ENCODE results near the gene BOC. TPM values are rescaled to one million over a fixed set of nuclear protein-coding genes. Genes with fewer than 3 reads are reported as not detected.

The BOC gene
- total and polyA plus RNA-seq, 2 experiments from 2014 or later: 17.9 to 28.2 TPM

DNA sequence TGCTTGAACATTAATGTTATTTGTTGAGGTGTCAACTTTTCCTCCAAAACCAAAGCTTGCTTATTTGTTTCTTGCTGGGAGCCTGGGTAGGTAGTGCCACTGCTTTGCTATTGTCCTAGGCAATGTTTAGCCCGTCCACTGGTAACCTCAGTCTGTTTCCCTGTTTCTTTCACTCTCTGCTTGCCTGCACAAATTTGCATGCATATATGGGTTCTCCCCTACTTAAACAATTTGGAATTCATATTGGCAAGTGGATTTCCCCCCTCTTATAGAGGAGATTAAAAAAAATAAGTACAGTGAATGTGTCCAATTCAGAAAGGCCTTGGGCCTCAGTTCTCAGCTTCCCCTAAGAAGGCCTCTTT is 45.0 kb upstream of the BOC start:
- Histone ChIP-seq H3K4me3 (no peak overlapping the region), H3K36me3 (replicated peaks; ENCODE audit: insufficient read depth, low read depth) (no peaks in the 10 kb centered on the region), H3K9me3 (ENCODE audit: low read depth) (no peaks in the 10 kb centered on the region), H3K4me2 (peak overlapping the region; percentile 18), H3K79me2 (no peaks in the 10 kb centered on the region), H3K27me3 (no peaks in the 10 kb centered on the region), H3K9me2 (replicated peaks; ENCODE audit: insufficient read depth) (no peaks in the 10 kb centered on the region), H3K27ac (peak overlapping the region; percentile 89), H2AFZ (no peak overlapping the region), H4K20me1 (ENCODE audit: insufficient read depth, poor library complexity, severe bottlenecking) (no peaks in the 10 kb centered on the region), H3K4me1 (ENCODE audit: insufficient read depth) (peaks cover 47% of the 10 kb centered on the region)
- no peak for DNase-seq (ENCODE audit: low spot score)
- 85% methylated on average over 1 of the region's 1 CpG for WGBS (ENCODE audit: low lambda C conversion rate, missing lambda C conversion rate)
- TF ChIP-seq EZH2 (IDR thresholded peaks at IDR 0.05; ENCODE audit: borderline replicate concordance) (no peak), EZH2phosphoT487 (IDR thresholded peaks at IDR 0.05; ENCODE audit: low read depth, severe bottlenecking, unreplicated experiment) (no peak)
- TF ChIP-seq, protein P1, sequence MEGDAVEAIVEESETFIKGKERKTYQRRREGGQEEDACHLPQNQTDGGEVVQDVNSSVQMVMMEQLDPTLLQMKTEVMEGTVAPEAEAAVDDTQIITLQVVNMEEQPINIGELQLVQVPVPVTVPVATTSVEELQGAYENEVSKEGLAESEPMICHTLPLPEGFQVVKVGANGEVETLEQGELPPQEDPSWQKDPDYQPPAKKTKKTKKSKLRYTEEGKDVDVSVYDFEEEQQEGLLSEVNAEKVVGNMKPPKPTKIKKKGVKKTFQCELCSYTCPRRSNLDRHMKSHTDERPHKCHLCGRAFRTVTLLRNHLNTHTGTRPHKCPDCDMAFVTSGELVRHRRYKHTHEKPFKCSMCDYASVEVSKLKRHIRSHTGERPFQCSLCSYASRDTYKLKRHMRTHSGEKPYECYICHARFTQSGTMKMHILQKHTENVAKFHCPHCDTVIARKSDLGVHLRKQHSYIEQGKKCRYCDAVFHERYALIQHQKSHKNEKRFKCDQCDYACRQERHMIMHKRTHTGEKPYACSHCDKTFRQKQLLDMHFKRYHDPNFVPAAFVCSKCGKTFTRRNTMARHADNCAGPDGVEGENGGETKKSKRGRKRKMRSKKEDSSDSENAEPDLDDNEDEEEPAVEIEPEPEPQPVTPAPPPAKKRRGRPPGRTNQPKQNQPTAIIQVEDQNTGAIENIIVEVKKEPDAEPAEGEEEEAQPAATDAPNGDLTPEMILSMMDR (IDR thresholded peaks at IDR 0.05; ENCODE audit: poor library complexity): no peak

DNA sequence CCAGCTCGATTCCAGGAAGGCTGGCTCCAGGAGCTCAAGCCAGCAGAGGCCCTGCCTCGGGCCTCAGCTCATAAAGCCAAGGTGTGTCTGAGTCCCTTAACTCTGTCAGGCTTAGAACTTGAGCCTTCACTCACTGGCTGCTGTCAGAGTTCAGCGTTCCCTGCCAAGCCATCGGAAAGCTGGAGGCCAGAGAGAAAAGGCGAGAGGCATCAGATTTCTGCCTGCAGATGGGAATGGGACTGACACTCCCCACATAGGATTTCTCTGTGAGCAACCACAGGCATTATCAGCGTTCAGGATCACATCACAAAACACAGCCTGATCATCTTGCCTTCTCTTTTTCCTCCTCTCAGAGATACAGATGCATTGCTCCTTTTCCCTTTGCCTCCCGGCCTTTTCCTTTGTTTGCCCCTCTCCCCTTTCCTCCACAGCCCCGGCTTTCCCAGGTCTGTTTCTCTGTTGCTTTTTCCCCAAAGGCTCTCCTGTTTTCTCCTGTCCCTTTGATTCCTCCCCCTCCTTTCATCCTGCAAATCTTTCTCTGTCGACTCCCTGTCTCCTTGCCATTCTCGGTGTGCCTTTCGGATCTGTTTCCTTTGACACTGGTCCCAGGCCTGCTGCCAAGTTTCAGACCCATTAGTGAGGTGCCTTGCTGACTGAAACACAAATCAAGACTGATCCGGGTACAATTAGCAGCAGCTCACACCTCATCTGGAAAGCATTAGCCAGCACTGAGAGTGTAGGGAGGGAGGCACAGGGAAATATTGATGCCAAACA is 44.5 kb upstream of the BOC start:
- Histone ChIP-seq H3K79me2 (no peaks in the 10 kb centered on the region), H3K4me1 (ENCODE audit: insufficient read depth) (peaks cover 47% of the 10 kb centered on the region), H3K4me3 (no peak overlapping the region), H2AFZ (no peak overlapping the region), H3K36me3 (replicated peaks; ENCODE audit: insufficient read depth, low read depth) (no peaks in the 10 kb centered on the region), H3K4me2 (peak overlapping the region; percentile 49), H3K9me3 (ENCODE audit: low read depth) (no peaks in the 10 kb centered on the region), H3K27me3 (no peaks in the 10 kb centered on the region), H3K9me2 (replicated peaks; ENCODE audit: insufficient read depth) (no peaks in the 10 kb centered on the region), H4K20me1 (ENCODE audit: insufficient read depth, poor library complexity, severe bottlenecking) (no peaks in the 10 kb centered on the region), H3K27ac (peak overlapping the region; percentile 89)
- TF ChIP-seq, protein P1 (IDR thresholded peaks at IDR 0.05; ENCODE audit: poor library complexity): no peak
- TF ChIP-seq EZH2 (IDR thresholded peaks at IDR 0.05; ENCODE audit: borderline replicate concordance): no peak
- TF ChIP-seq EZH2phosphoT487 (IDR thresholded peaks at IDR 0.05; ENCODE audit: low read depth, severe bottlenecking, unreplicated experiment): no peak
- peak; percentile 89 for DNase-seq (ENCODE audit: low spot score)
- 20% methylated on average over 12 of the region's 12 CpGs for WGBS (ENCODE audit: low lambda C conversion rate, missing lambda C conversion rate)

DNA sequence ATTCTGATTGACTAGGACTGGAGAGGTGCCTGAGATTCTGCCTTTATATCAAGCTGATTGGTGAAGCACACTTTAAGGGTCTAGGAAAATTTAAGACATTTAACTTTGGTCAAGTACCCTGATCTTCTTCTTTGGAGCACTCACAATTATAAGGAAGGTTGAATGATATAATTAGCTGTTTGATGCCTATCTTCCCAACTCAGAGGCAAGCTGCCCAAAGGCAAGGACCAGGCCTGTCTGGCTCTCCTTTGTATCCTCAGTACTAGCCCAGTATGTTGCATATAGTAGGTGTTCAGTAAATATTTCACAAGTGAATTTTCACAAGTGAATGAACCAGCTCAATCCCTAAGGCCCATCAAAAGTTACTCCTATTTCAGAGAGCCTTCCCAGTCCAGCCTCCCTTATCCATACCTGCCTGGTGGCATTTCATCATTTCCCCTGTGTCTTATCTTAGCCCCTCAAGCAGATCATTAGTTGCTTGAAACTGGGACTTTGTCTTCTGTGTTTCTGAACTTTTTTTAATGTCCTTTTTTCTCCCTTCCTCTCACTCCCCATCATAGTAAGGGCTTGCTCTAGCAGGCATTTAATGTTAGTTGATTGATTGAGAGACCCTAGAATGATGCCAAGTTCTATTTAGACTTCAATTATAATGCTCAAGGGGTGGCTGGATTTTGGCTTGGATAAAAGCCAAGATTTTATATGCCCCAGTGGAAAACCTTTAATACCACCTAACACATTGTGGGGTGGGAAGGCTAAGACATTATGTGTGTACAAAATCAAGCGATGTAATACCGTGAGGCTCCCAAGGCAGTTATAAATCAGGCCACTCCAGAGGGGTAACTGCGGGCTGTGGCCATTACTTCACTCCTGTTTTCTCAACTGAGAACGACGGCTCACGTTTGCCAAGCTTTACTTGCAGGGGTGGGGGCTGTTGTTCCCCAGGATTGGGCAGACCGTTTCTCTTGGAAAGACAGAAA is 43.2 kb upstream of the BOC start:
- Histone ChIP-seq H3K79me2 (no peaks in the 10 kb centered on the region), H3K9me2 (replicated peaks; ENCODE audit: insufficient read depth) (no peaks in the 10 kb centered on the region), H4K20me1 (ENCODE audit: insufficient read depth, poor library complexity, severe bottlenecking) (no peaks in the 10 kb centered on the region), H3K9me3 (ENCODE audit: low read depth) (no peaks in the 10 kb centered on the region), H3K27me3 (no peaks in the 10 kb centered on the region), H3K4me1 (ENCODE audit: insufficient read depth) (peaks cover 47% of the 10 kb centered on the region), H3K27ac (peak overlapping the region; percentile 89), H3K4me2 (peak overlapping the region; percentile 49), H3K4me3 (no peak overlapping the region), H3K36me3 (replicated peaks; ENCODE audit: insufficient read depth, low read depth) (no peaks in the 10 kb centered on the region), H2AFZ (no peak overlapping the region)
- peak; percentile 45 for DNase-seq (ENCODE audit: low spot score)
- 36% methylated on average over 7 of the region's 7 CpGs for WGBS (ENCODE audit: low lambda C conversion rate, missing lambda C conversion rate)
- no peak for TF ChIP-seq EZH2 (IDR thresholded peaks at IDR 0.05; ENCODE audit: borderline replicate concordance)
- TF ChIP-seq, protein P1 (IDR thresholded peaks at IDR 0.05; ENCODE audit: poor library complexity): no peak
- TF ChIP-seq EZH2phosphoT487 (IDR thresholded peaks at IDR 0.05; ENCODE audit: low read depth, severe bottlenecking, unreplicated experiment): no peak
